HepG2 (cell line): ENCODE results near the gene F12. TPM values are rescaled to one million over a fixed set of nuclear protein-coding genes. Genes with fewer than 3 reads are reported as not detected.

ENCODE experiments used
- ARID2 ChIP-seq: sonication (generic); formaldehyde crosslinking; IDR thresholded peaks from 2 replicates; pipeline ENCODE4 v1.8.1; 2022; ENCODE audit warnings: mild to moderate bottlenecking, missing genetic modification reagents, borderline replicate concordance
- BORCS8-MEF2B ChIP-seq: sonication (generic); formaldehyde crosslinking; IDR thresholded peaks from 2 replicates; pipeline ENCODE4 v1.8.0; 2022; ENCODE audit warnings: mild to moderate bottlenecking, missing genetic modification reagents
- FOXC1 ChIP-seq: sonication (generic); formaldehyde crosslinking; IDR thresholded peaks from 2 replicates; pipeline ENCODE4 v1.8.0; 2022; ENCODE audit warnings: mild to moderate bottlenecking, missing genetic modification reagents, borderline replicate concordance
- GABPA ChIP-seq, 2 experiments: IDR thresholded peaks; 2 replicates each; pipeline ENCODE4 v1.6.1; 2011 to 2016; ENCODE audit warnings: low read depth in 2 of 2, low read length in 1 of 2, missing biosample characterization in 1 of 2, missing genetic modification characterization in 1 of 2
- KLF11 ChIP-seq: IDR thresholded peaks from 2 replicates; pipeline ENCODE4 v1.6.1; 2016; ENCODE audit warnings: missing compliant biosample characterization
- MEIS2 ChIP-seq: sonication (generic); formaldehyde crosslinking; IDR thresholded peaks from 2 replicates; pipeline ENCODE4 v1.9.0; 2021; ENCODE audit warnings: mild to moderate bottlenecking, missing genetic modification reagents
- MIER2 ChIP-seq: IDR thresholded peaks from 2 replicates; pipeline ENCODE4 v1.6.1; 2016; ENCODE audit warnings: missing biosample characterization, missing genetic modification reagents
- NONO ChIP-seq, 2 experiments: fragments of 450-650 bp in 1 of 2; sonication (generic) in 1 of 2; formaldehyde crosslinking in 1 of 2; IDR thresholded peaks in 1 of 2; conservative IDR thresholded peaks in 1 of 2; 2 replicates each; pipeline versions ENCODE4 v1.6.1 to v1.8.0; 2017 to 2022; ENCODE audit warnings: mild to moderate bottlenecking in 1 of 2, missing genetic modification reagents in 1 of 2, moderate library complexity in 1 of 2
- PHF8 ChIP-seq: sonication (generic); formaldehyde crosslinking; IDR thresholded peaks from 2 replicates; pipeline ENCODE4 v1.5.0; 2020; ENCODE audit warnings: missing genetic modification reagents
- REXO4 ChIP-seq: sonication (generic); formaldehyde crosslinking; IDR thresholded peaks from 2 replicates; pipeline ENCODE4 v1.8.0; 2022; ENCODE audit warnings: missing genetic modification reagents, mild to moderate bottlenecking, borderline replicate concordance
- ZNF10 ChIP-seq: sonication (generic); formaldehyde crosslinking; IDR thresholded peaks from 2 replicates; pipeline ENCODE4 v1.4.0; 2020; ENCODE audit warnings: mild to moderate bottlenecking, low read depth, missing genetic modification reagents, borderline replicate concordance
- ZNF124 ChIP-seq: sonication (generic); formaldehyde crosslinking; IDR thresholded peaks from 2 replicates; pipeline ENCODE4 v1.4.0; 2020; ENCODE audit warnings: missing genetic modification reagents
- ZNF138 ChIP-seq: sonication (generic); formaldehyde crosslinking; IDR thresholded peaks from 2 replicates; pipeline ENCODE4 v1.5.0; 2020; ENCODE audit warnings: mild to moderate bottlenecking, low read depth, missing genetic modification reagents
- polyA plus RNA-seq, 8 experiments: library from polyadenylated mRNA; depleted of rRNA in 3 of 8; stranded (reverse) in 7 of 8; unstranded in 1 of 8; fragments of >200 nt; fragmentation: Illumina TruSeq in 4 of 8; extraction: Trizol in 4 of 8; gene quantifications; 2 replicates each; pipeline versions ENCODE4 v1.2.1 to v1.2.3, GENCODE V29; 2011 to 2016; ENCODE audit warnings: low read depth in 4 of 8, missing spikeins in 1 of 8, mixed read lengths in 1 of 8; ENCODE audit not compliant: insufficient read depth in 1 of 8
- total RNA-seq, 5 experiments: library from RNA; depleted of rRNA; stranded (reverse); fragments of >200 nt; fragmentation: Illumina TruSeq; extraction: Trizol; gene quantifications; 2 replicates each; pipeline ENCODE4 v1.2.3, GENCODE V29; 2016; ENCODE audit warnings: low read depth in 1 of 5
- TF ChIP-seq, protein P1 (sequence below): sonication (generic); formaldehyde crosslinking; IDR thresholded peaks from 2 replicates; pipeline ENCODE4 v1.4.0; 2020; ENCODE audit warnings: missing genetic modification reagents, borderline replicate concordance
- TF ChIP-seq, protein P2 (sequence below): sonication (generic); formaldehyde crosslinking; IDR thresholded peaks from 2 replicates; pipeline ENCODE4 v1.8.0; 2022; ENCODE audit warnings: mild to moderate bottlenecking, missing genetic modification reagents, borderline replicate concordance
- TF ChIP-seq, protein P3 (sequence below): sonication (generic); formaldehyde crosslinking; IDR thresholded peaks from 2 replicates; pipeline ENCODE4 v1.5.1; 2020; ENCODE audit warnings: missing genetic modification reagents, mild to moderate bottlenecking, borderline replicate concordance
- TF ChIP-seq, protein P4 (sequence below): IDR thresholded peaks from 2 replicates; pipeline ENCODE4 v1.6.1; 2016; ENCODE audit warnings: missing biosample characterization, missing genetic modification reagents, low read depth
- TF ChIP-seq, protein P5 (sequence below): sonication (generic); formaldehyde crosslinking; conservative IDR thresholded peaks from 2 replicates; pipeline ENCODE4 v1.4.0; 2020; ENCODE audit warnings: missing genetic modification reagents
- TF ChIP-seq, protein P6 (sequence below): sonication (generic); formaldehyde crosslinking; IDR thresholded peaks from 2 replicates; pipeline ENCODE4 v1.4.0; 2020; ENCODE audit warnings: missing genetic modification reagents

Gene F12
- total and polyA plus RNA-seq, 2 of the 13 experiments (the other 11 are each of a cell fraction or from before 2014, with no cell fraction given): 2.5 to 3.0 TPM

DNA sequence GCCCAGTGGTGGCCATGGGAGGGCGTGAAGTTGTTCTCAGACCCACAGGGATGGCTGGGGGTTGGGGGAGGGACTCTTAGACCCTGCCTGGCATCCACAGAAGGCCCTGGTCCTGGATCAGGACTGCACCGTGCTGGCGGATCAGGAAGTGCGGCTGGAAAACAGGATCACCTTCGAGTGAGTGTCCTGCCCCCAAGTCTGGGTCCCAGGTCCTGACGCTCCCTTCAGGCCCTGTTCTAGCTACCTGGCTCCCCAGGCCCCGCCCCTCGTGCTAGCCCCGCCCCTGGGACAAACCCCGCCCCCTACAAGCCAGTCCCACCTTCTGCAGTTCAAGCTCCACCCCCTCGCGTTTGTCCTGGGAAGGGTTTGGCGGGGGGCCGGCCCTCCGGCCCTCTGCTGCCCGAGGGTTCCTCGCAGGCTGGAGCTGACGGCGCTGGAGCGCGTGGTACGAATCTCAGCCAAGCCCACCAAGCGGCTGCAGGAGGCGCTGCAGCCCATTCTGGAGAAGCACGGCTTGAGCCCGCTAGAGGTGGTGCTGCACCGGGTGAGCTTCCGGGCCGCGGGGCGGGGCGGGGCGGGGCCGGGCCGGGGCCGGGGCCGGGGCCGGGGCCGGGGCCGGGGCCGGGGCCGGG, 38.8 kb downstream of the F12 start (continued):
- TF ChIP-seq, protein P1, sequence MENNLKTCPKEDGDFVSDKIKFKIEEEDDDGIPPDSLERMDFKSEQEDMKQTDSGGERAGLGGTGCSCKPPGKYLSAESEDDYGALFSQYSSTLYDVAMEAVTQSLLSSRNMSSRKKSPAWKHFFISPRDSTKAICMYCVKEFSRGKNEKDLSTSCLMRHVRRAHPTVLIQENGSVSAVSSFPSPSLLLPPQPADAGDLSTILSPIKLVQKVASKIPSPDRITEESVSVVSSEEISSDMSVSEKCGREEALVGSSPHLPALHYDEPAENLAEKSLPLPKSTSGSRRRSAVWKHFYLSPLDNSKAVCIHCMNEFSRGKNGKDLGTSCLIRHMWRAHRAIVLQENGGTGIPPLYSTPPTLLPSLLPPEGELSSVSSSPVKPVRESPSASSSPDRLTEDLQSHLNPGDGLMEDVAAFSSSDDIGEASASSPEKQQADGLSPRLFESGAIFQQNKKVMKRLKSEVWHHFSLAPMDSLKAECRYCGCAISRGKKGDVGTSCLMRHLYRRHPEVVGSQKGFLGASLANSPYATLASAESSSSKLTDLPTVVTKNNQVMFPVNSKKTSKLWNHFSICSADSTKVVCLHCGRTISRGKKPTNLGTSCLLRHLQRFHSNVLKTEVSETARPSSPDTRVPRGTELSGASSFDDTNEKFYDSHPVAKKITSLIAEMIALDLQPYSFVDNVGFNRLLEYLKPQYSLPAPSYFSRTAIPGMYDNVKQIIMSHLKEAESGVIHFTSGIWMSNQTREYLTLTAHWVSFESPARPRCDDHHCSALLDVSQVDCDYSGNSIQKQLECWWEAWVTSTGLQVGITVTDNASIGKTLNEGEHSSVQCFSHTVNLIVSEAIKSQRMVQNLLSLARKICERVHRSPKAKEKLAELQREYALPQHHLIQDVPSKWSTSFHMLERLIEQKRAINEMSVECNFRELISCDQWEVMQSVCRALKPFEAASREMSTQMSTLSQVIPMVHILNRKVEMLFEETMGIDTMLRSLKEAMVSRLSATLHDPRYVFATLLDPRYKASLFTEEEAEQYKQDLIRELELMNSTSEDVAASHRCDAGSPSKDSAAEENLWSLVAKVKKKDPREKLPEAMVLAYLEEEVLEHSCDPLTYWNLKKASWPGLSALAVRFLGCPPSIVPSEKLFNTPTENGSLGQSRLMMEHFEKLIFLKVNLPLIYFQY: peak; percentile 91
- TF ChIP-seq KLF11 (peak; percentile 60; the same call in 1 of the 2 replicates), NONO (IDR thresholded peaks at IDR 0.05) (no peak), NONO (CRISPR knock-in tag; conservative IDR thresholded peaks at IDR 0.05) (peak; percentile 81), FOXC1 (CRISPR knock-in tag) (peak; percentile 42; the same call in 1 of the 2 replicates), PHF8 (CRISPR knock-in tag) (peak; percentile 60), ARID2 (CRISPR knock-in tag) (no peak), REXO4 (no peak), MIER2 (CRISPR knock-in tag) (no peak), BORCS8-MEF2B (CRISPR knock-in tag) (peak; percentile 80), ZNF138 (no peak), GABPA (IDR thresholded peaks at IDR 0.05; ENCODE audit: low read depth, low read length) (no peak), GABPA (CRISPR knock-in tag; IDR thresholded peaks at IDR 0.05; ENCODE audit: low read depth) (peak; percentile 47; the same call in 1 of the 2 replicates), MEIS2 (CRISPR knock-in tag) (peak; percentile 58; the same call in 1 of the 2 replicates), ZNF124 (no peak), ZNF10 (CRISPR knock-in tag) (no peak)
- TF ChIP-seq, protein P2, sequence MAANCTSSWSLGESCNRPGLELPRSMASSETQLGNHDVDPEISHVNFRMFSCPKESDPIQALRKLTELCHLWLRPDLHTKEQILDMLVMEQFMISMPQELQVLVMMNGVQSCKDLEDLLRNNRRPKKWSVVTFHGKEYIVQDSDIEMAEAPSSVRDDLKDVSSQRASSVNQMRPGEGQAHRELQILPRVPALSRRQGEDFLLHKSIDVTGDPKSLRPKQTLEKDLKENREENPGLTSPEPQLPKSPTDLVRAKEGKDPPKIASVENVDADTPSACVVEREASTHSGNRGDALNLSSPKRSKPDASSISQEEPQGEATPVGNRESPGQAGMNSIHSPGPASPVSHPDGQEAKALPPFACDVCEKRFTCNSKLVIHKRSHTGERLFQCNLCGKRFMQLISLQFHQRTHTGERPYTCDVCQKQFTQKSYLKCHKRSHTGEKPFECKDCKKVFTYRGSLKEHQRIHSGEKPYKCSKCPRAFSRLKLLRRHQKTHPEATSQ (CRISPR knock-in tag): no peak
- TF ChIP-seq, protein P3, sequence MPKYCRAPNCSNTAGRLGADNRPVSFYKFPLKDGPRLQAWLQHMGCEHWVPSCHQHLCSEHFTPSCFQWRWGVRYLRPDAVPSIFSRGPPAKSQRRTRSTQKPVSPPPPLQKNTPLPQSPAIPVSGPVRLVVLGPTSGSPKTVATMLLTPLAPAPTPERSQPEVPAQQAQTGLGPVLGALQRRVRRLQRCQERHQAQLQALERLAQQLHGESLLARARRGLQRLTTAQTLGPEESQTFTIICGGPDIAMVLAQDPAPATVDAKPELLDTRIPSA (CRISPR knock-in tag): 0 out of 2 replicates have a peak, but pooled peaks have one; percentile 28
- TF ChIP-seq, protein P4, sequence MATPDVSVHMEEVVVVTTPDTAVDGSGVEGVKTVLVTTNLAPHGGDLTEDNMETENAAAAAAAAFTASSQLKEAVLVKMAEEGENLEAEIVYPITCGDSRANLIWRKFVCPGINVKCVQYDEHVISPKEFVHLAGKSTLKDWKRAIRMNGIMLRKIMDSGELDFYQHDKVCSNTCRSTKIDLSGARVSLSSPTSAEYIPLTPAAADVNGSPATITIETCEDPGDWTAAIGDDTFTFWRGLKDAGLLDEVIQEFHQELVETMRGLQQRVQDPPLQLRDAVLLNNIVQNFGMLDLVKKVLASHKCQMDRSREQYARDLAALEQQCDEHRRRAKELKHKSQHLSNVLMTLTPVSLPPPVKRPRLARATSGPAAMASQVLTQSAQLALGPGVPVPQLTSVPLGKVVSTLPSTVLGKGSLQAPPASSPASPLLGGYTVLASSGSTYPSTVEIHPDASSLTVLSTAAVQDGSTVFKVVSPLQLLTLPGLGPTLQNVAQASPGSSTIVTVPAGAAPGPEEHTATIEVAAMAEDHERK (CRISPR knock-in tag): no peak
- TF ChIP-seq, protein P5, sequence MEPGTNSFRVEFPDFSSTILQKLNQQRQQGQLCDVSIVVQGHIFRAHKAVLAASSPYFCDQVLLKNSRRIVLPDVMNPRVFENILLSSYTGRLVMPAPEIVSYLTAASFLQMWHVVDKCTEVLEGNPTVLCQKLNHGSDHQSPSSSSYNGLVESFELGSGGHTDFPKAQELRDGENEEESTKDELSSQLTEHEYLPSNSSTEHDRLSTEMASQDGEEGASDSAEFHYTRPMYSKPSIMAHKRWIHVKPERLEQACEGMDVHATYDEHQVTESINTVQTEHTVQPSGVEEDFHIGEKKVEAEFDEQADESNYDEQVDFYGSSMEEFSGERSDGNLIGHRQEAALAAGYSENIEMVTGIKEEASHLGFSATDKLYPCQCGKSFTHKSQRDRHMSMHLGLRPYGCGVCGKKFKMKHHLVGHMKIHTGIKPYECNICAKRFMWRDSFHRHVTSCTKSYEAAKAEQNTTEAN (CRISPR knock-in tag): peak; percentile 52; the same call in 1 of the 2 replicates
- TF ChIP-seq, protein P6, sequence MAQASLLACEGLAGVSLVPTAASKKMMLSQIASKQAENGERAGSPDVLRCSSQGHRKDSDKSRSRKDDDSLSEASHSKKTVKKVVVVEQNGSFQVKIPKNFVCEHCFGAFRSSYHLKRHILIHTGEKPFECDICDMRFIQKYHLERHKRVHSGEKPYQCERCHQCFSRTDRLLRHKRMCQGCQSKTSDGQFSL (CRISPR knock-in tag): no peak
